GM10266 (cell line): ENCODE measurements around the gene HIGD2B.
"Not testable (repeated sequence)": the region's sequence is repeated elsewhere in the genome, so short reads cannot be mapped to it uniquely, and the experiment has no call there.

ENCODE experiments used
- DNase-seq: peaks from one replicate; pipeline ENCODE4 v3.0.0; 2012; ENCODE audit errors: extremely low spot score
- CTCF ChIP-seq: IDR thresholded peaks from 2 replicates; pipeline ENCODE4 v1.5.1; 2012; ENCODE audit warnings: mild to moderate bottlenecking, low read depth; ENCODE audit not compliant: control insufficient read depth, insufficient read depth; ENCODE audit errors: missing control alignments

Gene HIGD2B

GRCh38 chr15:72671525-72671924, 14.5 kb downstream of the HIGD2B start:
- DNase-seq, result no peak
- no peak for TF ChIP-seq CTCF

DNA sequence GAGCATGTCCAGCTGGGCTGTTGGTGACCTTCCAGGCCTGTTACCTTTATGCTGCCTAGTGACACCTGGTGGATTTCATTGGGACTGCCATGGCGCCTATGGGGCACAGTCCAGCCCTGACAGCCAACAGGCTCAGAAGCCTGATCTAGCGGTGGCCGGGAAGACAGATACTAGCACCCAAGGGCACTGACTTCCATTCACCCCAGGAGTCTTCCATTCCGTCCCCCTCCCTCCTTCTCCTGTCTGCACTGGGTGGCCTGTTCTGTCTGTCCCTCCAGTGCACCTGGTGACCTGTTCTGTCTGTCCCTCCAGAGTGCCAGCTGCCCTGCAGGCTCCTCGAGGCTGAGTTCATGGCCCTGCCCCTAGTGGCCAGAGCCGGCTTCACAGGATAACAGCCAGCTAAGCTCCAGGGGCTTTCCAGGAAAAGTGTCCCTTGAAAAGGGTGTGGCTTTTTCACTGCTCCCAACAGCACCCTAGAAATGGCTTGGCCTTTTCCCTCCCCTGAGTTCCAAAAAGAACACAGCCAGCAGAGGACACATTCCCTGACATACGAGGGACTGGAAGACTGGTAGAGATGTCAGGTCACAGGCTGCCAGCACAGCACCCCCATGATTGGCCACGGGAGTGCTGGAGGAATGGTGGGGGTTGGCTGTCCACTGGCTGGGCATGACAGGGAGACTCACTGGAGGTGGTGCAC, 15.2 kb downstream of the HIGD2B start:
- TF ChIP-seq CTCF, result peak; percentile 81
- DNase-seq, result peak; percentile 39

- DNase-seq, result not testable (repeated sequence)
Measured at GRCh38 chr15:72669803-72670202, 16.2 kb downstream of the HIGD2B start.

DNA sequence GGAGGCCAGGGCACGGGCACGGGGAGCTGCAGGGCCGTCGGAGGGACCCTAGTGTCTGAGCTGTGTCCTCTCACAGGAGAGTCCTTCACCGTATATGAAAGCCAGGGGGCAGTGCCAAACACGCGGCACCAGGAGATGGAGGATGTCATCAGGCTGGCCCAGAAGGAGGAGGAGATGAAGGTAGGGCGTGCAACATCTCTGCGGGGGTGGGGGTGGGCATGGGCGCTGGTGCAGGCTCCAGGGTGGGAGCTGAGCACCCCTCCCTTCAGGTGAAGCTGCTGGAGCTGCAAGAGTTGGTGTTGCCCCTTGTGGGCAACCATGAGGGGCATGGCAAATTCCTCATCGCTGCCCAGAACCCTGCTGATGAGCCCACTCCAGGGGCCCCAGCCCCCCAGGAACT, 20.3 kb downstream of the HIGD2B start:
- not testable (repeated sequence) for DNase-seq

- not testable (repeated sequence) for DNase-seq
Measured at GRCh38 chr15:72663931-72664330, 22.1 kb downstream of the HIGD2B start.

DNA sequence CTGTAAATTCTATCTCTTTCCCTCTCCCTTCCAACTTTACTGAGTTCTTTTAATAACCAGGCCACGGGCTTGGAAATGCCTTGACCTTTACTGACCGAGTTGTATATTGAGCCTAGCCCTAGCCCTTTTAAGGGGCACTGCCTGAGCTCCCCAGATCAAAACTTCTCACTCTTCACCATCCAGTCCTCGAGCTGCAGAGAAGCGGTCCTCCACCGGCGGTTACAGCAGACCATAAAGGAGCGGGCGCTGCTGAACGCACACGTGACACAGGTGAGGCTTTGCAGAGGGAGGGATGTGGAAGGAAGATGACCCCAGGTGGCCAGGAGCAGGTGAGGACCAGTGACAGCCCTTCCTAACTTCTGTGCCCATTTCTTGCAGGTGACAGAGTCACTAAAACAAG, 24.9 kb downstream of the HIGD2B start:
- not testable (repeated sequence) for DNase-seq

DNA sequence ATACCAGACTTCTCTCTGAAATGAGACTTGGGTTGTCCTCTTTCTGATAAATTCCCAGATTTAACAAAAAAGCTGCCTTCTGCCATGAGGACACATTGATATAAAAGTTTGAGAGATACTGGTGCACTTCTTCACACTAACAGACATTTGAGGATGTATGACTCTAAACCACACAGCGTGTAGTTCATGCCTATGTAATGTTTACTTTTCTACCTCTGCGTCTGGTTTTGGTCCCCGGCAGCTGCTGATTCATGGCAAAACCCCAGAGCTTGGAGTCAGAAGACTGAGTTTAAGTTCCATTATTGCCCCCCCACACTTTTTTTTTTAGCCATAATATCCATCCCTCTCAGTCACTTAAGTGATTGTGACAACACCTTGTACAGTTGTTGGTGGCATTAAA, 30.0 kb downstream of the HIGD2B start:
- DNase-seq, result not testable (repeated sequence)

GRCh38 chr15:72654397-72654796, 31.6 kb downstream of the HIGD2B start, which contains the start of gene GOLGA6B:
Gene GOLGA6B (plus strand): TSS chr15:72654697. CDS start chr15:72654738, 41 bp downstream.
- DNase-seq, result not testable (repeated sequence)

DNA sequence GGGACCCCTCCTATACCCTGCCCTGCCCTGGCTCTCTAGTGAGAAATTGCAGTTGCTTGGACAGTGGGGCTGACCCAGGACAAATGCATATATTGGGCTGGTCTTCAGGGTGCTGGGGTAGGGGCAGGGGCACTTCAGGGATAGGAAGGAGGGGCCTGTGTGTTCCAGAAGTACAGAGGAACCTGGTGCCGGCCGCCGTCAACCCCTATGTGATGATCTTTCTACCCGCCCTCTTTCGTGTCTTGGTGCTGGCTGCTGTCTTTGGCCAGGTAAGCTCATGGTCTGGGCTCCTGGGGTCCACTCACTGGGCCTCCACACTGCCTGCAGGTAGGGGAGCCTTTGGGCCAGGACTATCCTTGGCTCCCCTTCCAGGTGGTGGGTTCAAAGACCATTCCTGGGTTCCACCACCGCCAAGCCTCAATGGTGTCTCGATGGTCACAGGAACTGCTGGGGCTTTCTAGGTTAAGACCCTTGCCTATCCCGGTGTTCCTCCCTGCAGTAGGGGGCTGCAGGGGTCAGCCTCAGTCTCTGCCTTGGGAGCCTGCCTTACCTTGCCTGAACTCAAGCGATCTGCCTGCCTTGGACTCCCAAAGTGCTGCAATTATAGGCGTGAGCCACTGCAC, 37.2 kb downstream of the HIGD2B start:
- DNase-seq, result not testable (repeated sequence)

DNA sequence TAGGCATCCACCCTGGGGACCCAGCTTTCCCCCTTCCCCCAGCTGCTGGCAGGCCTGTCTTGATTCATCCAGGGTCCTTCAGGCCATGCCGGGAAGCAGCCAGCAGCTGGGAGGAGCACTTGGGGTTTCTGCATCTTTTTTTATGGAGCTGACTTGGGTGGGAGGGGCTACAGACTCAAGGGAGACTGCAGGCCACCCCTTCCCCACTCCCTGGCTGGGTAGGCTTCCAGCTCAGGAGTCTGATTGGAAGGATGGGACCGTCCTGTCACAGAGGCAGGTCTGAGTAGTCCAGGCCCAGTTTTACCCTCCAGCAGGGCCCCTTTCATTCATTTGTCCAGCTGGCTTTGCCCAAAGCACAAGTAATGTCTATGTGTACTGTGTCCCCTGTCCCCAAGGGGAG, 43.7 kb downstream of the HIGD2B start:
- DNase-seq, result not testable (repeated sequence)

- not testable (repeated sequence) for DNase-seq
Measured at GRCh38 chr15:72639759-72640483, 46.1 kb downstream of the HIGD2B start.

GRCh38 chr15:72636519-72637282, 49.3 kb downstream of the HIGD2B start:
- DNase-seq, result not testable (repeated sequence)

DNA sequence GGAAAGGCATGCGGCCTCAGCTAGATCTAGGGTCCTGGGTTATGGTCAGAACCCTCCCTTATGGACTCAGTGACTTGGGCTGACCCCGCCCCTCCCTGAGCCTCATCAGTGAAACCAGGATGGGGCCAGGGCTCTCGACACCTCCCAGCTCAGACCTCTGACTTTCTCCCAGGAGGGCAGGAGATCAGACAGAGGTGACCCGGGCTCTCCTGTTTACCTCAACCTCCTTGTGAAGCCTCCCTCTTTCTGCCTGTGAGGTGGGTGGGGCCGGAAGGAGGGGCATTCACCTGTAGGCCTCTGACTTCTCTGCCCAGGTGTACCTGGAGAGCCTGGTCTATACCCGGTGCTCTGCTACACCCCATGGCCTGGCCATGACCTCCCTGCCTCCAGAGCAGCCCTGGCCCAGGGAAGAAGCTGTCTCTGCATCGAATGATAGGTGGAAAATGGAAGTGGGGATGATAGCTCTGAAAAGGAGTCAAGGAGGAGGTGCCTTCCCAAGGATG, 56.9 kb downstream of the HIGD2B start:
- not testable (repeated sequence) for DNase-seq
